IMR-90 (cell line): ENCODE data around the gene EBP. TPM values are rescaled to one million over a fixed set of nuclear protein-coding genes. Genes with fewer than 3 reads are reported as not detected.

ENCODE experiments used
- ATAC-seq: fragments of 200-7000 bp; cut with Tn5 transposase; 2 replicates; pipeline ENCODE4 v1.9.1; 2020; ENCODE audit warnings: low read depth, mild to moderate bottlenecking, moderate library complexity
- BruUV-seq: library from RNA; stranded (reverse); fragments of 400-500 nt; replicated peaks from 2 replicates; lab custom pipeline; 2021; lab: Mats Ljungman, UMichigan
- CTCF ChIA-PET: fragments of 300-600 bp; formaldehyde crosslinking; extraction: SDS; loops from one replicate; lab custom pipeline; 2021; ENCODE audit warnings: antibody characterized with exemption; lab: Yijun Ruan, JAX
- POLR2A ChIA-PET: fragments of 300-600 bp; sonication (Branson Sonifier 250); formaldehyde crosslinking; loops from one replicate; lab custom pipeline; 2022; ENCODE audit warnings: antibody characterized with exemption; ENCODE audit not compliant: unreplicated experiment; lab: Charles Lee
- DNase-seq: peaks from one replicate; pipeline ENCODE4 v3.0.0; 2013
- H2AFZ ChIP-seq: replicated peaks from 2 replicates; pipeline ENCODE3; 2013; ENCODE audit warnings: low read length, mild to moderate bottlenecking; ENCODE audit not compliant: poor library complexity
- H2AK5ac ChIP-seq: 2 replicates; pipeline ENCODE4 v1.6.1; 2013; ENCODE audit warnings: low read depth, low read length, inconsistent platforms
- H2AK9ac ChIP-seq: replicated peaks from 2 replicates; pipeline ENCODE3; 2013; ENCODE audit warnings: mild to moderate bottlenecking, low read depth, low read length, moderate library complexity; ENCODE audit not compliant: poor library complexity
- H2BK120ac ChIP-seq: 2 replicates; pipeline ENCODE4 v1.6.1; 2013; ENCODE audit warnings: low read depth, low read length, inconsistent platforms
- H2BK15ac ChIP-seq: 3 replicates; pipeline ENCODE4 v1.6.1; 2013; ENCODE audit warnings: low read depth, low read length, inconsistent platforms
- H2BK20ac ChIP-seq: 2 replicates; pipeline ENCODE4 v1.6.1; 2013; ENCODE audit warnings: low read depth, mild to moderate bottlenecking, inconsistent platforms, low read length, moderate library complexity
- H2BK5ac ChIP-seq: 2 replicates; pipeline ENCODE4 v1.6.1; 2013; ENCODE audit warnings: mild to moderate bottlenecking, low read depth, low read length, inconsistent platforms; ENCODE audit not compliant: poor library complexity, severe bottlenecking
- H3K14ac ChIP-seq: replicated peaks from 2 replicates; pipeline ENCODE4 v1.6.1; 2013; ENCODE audit warnings: low read depth, low read length, inconsistent platforms
- H3K18ac ChIP-seq: 2 replicates; pipeline ENCODE4 v1.6.1; 2013; ENCODE audit warnings: low read depth, low read length, control low read depth
- H3K23ac ChIP-seq: 2 replicates; pipeline ENCODE4 v1.6.1; 2013; ENCODE audit warnings: low read depth, low read length, inconsistent platforms
- H3K27ac ChIP-seq: 2 replicates; pipeline ENCODE4 v1.5.1; 2013; ENCODE audit warnings: mild to moderate bottlenecking, control low read depth, low read length; ENCODE audit not compliant: insufficient read depth
- H3K27me3 ChIP-seq: 2 replicates; pipeline ENCODE4 v1.6.1; 2013; ENCODE audit warnings: low read length; ENCODE audit not compliant: control insufficient read depth, insufficient read depth
- H3K36me3 ChIP-seq: 2 replicates; pipeline ENCODE4 v1.6.1; 2013; ENCODE audit warnings: low read length, mixed read lengths; ENCODE audit not compliant: control insufficient read depth, insufficient read depth
- H3K4ac ChIP-seq: 2 replicates; pipeline ENCODE4 v1.6.1; 2013; ENCODE audit warnings: low read depth, low read length, inconsistent platforms
- H3K4me1 ChIP-seq: 2 replicates; pipeline ENCODE4 v1.6.1; 2013; ENCODE audit warnings: low read length, mixed read lengths; ENCODE audit not compliant: control insufficient read depth, insufficient read depth
- H3K4me2 ChIP-seq: 2 replicates; pipeline ENCODE4 v1.6.1; 2013; ENCODE audit warnings: low read depth, mild to moderate bottlenecking, control low read depth, low read length, moderate library complexity
- H3K4me3 ChIP-seq: 2 replicates; pipeline ENCODE4 v1.5.1; 2013; ENCODE audit warnings: low read depth, mild to moderate bottlenecking, control low read depth, low read length, moderate library complexity; ENCODE audit not compliant: insufficient read depth
- H3K56ac ChIP-seq: 2 replicates; pipeline ENCODE4 v1.6.1; 2013; ENCODE audit warnings: low read length, inconsistent platforms; ENCODE audit not compliant: insufficient read depth; ENCODE audit errors: extremely low read depth
- H3K79me1 ChIP-seq, 2 experiments: 2 replicates each; pipeline ENCODE4 v1.6.1; 2013; ENCODE audit warnings: low read length in 2 of 2, inconsistent platforms in 1 of 2, low read depth in 1 of 2
- H3K9ac ChIP-seq: 2 replicates; pipeline ENCODE4 v1.6.1; 2013; ENCODE audit warnings: low read depth, low read length, control low read depth
- H3K9me1 ChIP-seq: 2 replicates; pipeline ENCODE4 v1.6.1; 2013; ENCODE audit warnings: low read length, inconsistent platforms; ENCODE audit not compliant: insufficient read depth
- H3K9me3 ChIP-seq: 2 replicates; pipeline ENCODE4 v1.6.1; 2013; ENCODE audit warnings: low read length; ENCODE audit not compliant: control insufficient read depth, insufficient read depth
- H4K20me1 ChIP-seq: 2 replicates; pipeline ENCODE4 v1.6.1; 2013; ENCODE audit warnings: low read length, inconsistent platforms; ENCODE audit not compliant: insufficient read depth
- H4K5ac ChIP-seq: 2 replicates; pipeline ENCODE4 v1.6.1; 2013; ENCODE audit warnings: mild to moderate bottlenecking, low read depth, low read length, control low read depth
- H4K8ac ChIP-seq, 2 experiments: 2 replicates each; pipeline ENCODE4 v1.6.1; 2013; ENCODE audit warnings: low read depth in 2 of 2, low read length in 2 of 2, control low read depth in 1 of 2, inconsistent platforms in 1 of 2
- H4K91ac ChIP-seq: 2 replicates; pipeline ENCODE4 v1.6.1; 2013; ENCODE audit warnings: low read depth, low read length, inconsistent platforms; ENCODE audit not compliant: insufficient read depth
- BHLHE40 ChIP-seq: fragments of 150-350 bp; IDR thresholded peaks from 2 replicates; pipeline ENCODE4 v1.6.1; 2016; ENCODE audit warnings: mild to moderate bottlenecking, low read depth, low read length
- CEBPB ChIP-seq: IDR thresholded peaks from 2 replicates; pipeline ENCODE4 v1.6.1; 2012; ENCODE audit warnings: low read depth, low read length, improper control_type of control experiment
- FOS ChIP-seq: fragments of 150-350 bp; IDR thresholded peaks from 2 replicates; pipeline ENCODE4 v1.6.1; 2016; ENCODE audit warnings: low read depth, low read length
- MAFK ChIP-seq: IDR thresholded peaks from 2 replicates; pipeline ENCODE4 v1.6.1; 2012; ENCODE audit warnings: low read depth, low read length, improper control_type of control experiment
- MAZ ChIP-seq: IDR thresholded peaks from 2 replicates; pipeline ENCODE4 v1.6.1; 2012; ENCODE audit warnings: low read depth, mild to moderate bottlenecking, low read length, improper control_type of control experiment, moderate library complexity, borderline replicate concordance
- MXI1 ChIP-seq: IDR thresholded peaks from 2 replicates; pipeline ENCODE4 v1.6.1; 2012; ENCODE audit warnings: low read depth, mild to moderate bottlenecking, low read length, moderate library complexity, borderline replicate concordance
- NFE2L2 ChIP-seq: fragments of 150-350 bp; IDR thresholded peaks from 2 replicates; pipeline ENCODE4 v1.6.1; 2016; ENCODE audit warnings: low read depth, mild to moderate bottlenecking, low read length
- POLR2A ChIP-seq: IDR thresholded peaks from 2 replicates; pipeline ENCODE4 v1.6.1; 2012; ENCODE audit warnings: mild to moderate bottlenecking, low read depth, low read length
- RAD21 ChIP-seq: IDR thresholded peaks from 2 replicates; pipeline ENCODE4 v1.6.1; 2012; ENCODE audit warnings: low read length, improper control_type of control experiment
- RFX5 ChIP-seq: IDR thresholded peaks from 2 replicates; pipeline ENCODE4 v1.8.0; 2012; ENCODE audit warnings: low read depth, mild to moderate bottlenecking, low read length, moderate library complexity
- SMC3 ChIP-seq: fragments of 150-350 bp; IDR thresholded peaks from 2 replicates; pipeline ENCODE4 v1.6.1; 2016; ENCODE audit warnings: low read depth, mild to moderate bottlenecking, antibody characterized with exemption, low read length, moderate library complexity
- WGBS, 2 experiments: methylation state at CpG; one replicate each; pipeline versions ENCODE4 v1.1.5 to v1.1.7; 2013; ENCODE audit warnings: missing lambda C conversion rate in 2 of 2; ENCODE audit not compliant: insufficient read length in 1 of 2; ENCODE audit errors: extremely low coverage in 2 of 2; 5-methylcytosine and 5-hydroxymethylcytosine counted together
- dilution Hi-C: fragments of 300-500 bp; cut with HindIII; formaldehyde crosslinking; loops from one replicate; pipeline ENCODE4 v1.14.3; 2018; ENCODE audit warnings: low sequenced_read_pairs; ENCODE audit not compliant: unreplicated experiment
- in situ Hi-C: fragments of 300-500 bp; cut with MboI; formaldehyde crosslinking; loops from 3 replicates; pipeline ENCODE4 v1.14.3; 2019; ENCODE audit warnings: low sequenced_read_pairs, inconsistent platforms, mixed read lengths
- intact Hi-C: fragments of 100-400 bp; cut with micrococcal nuclease; formaldehyde crosslinking; loops from 2 replicates; pipeline ENCODE4 v1.10.0; 2022
- polyA plus RNA-seq, 3 experiments: library from polyadenylated mRNA; depleted of rRNA; stranded (reverse); fragments of >200 nt; gene quantifications; 2 replicates each; pipeline ENCODE4 v1.2.3, GENCODE V29; 2012; ENCODE audit warnings: low replicate concordance in 1 of 3
- total RNA-seq: library from RNA; depleted of rRNA; stranded (reverse); fragments of >200 nt; gene quantifications from 2 replicates; pipeline ENCODE4 v1.2.3, GENCODE V29; 2012
- TF ChIP-seq, protein P1 (sequence below): fragments of 150-350 bp; IDR thresholded peaks from 2 replicates; pipeline ENCODE4 v1.6.1; 2017; ENCODE audit warnings: mild to moderate bottlenecking, antibody characterized with exemption, low read length, low read depth
- TF ChIP-seq, protein P2 (sequence below): conservative IDR thresholded peaks from 2 replicates; pipeline ENCODE4 v1.5.1; 2012; ENCODE audit warnings: mild to moderate bottlenecking, low read depth, low read length, improper control_type of control experiment
- TF ChIP-seq, protein P3 (sequence below): fragments of 150-350 bp; IDR thresholded peaks from 2 replicates; pipeline ENCODE4 v1.6.1; 2016; ENCODE audit warnings: low read depth, mild to moderate bottlenecking, low read length, moderate library complexity, borderline replicate concordance

Gene EBP
- total and polyA plus RNA-seq, 2 of the 4 experiments (the other 2 are of a cell fraction) = 39.4 to 78.9 TPM

DNA sequence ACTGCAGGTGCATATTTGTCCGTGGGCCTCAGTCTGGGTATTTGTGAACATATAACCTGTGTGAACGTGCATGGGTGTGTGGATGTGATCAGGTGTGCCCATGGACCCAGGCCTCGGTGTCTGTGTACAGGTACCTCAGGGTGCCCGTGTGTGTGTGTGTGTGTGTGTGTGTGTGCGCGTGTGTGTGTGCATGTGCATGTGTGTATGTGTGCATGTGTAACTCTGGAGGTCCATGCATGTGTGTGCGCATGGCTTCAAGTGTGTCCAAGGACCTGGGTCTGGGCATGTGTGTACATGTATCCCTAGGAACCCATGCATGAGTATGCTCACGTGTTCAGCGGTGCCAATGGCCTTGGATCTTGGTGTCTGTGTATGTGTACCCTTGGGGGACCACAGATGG, 29.8 kb upstream of the EBP start:
- Histone ChIP-seq H4K5ac (no peak overlapping the region), H3K36me3 (peaks cover 3% of the 10 kb centered on the region; the same call in 1 of the 2 replicates), H2AK9ac (peak overlapping the region; percentile 83), H3K9me3 (no peaks in the 10 kb centered on the region; the same call in 1 of the 2 replicates), H2BK120ac (peak overlapping the region; percentile 73), H2BK15ac (peak overlapping the region; percentile 91; the same call in 1 of the 3 replicates), H3K56ac (no peak overlapping the region), H3K9me1 (peaks cover 13% of the 10 kb centered on the region), H4K8ac (peak overlapping the region; percentile 31 to 54; a peak in 2 of 4 replicates), H3K27ac (no peak overlapping the region), H2BK5ac (no peak overlapping the region), H2BK20ac (peak overlapping the region; percentile 57; the same call in 1 of the 2 replicates), H4K91ac (peak overlapping the region; percentile 23; the same call in 1 of the 2 replicates), H3K27me3 (no peaks in the 10 kb centered on the region), H3K18ac (no peak overlapping the region), H4K20me1 (no peaks in the 10 kb centered on the region), H3K4ac (peak overlapping the region; percentile 78), H3K4me3 (no peak overlapping the region), H2AFZ (peak overlapping the region; percentile 68), H3K79me1 (no peaks in the 10 kb centered on the region), H2AK5ac (peak overlapping the region; percentile 44), H3K4me2 (no peak overlapping the region), H3K23ac (no peak overlapping the region), H3K4me1 (peaks cover 5% of the 10 kb centered on the region), H3K9ac (no peak overlapping the region), H3K14ac (peak overlapping the region; percentile 44; the same call in 1 of the 2 replicates)
- intact Hi-C loops (loop anchor here (5.0 kb wide), 2 partner anchors 465 to 655 kb away; partner anchors contain the start of gene ZNF81), dilution Hi-C loops (no loop called here), in situ Hi-C loops (loop anchor here (10.0 kb wide), 1 partner anchor 407 kb away; no protein-coding TSS in a partner anchor)
- WGBS, 2 experiments = 79% methylated on average over 7 of the region's 9 CpGs; no CpG with 5 or more reads in 1 of the 2 experiments
- ChIA-PET CTCF (no interaction called here), POLR2A (no interaction called here)
- no TSS peak for BruUV-seq
- ATAC-seq (no peak), DNase-seq (no peak)
- TF ChIP-seq SMC3 = no peak
- no peak for TF ChIP-seq CEBPB
- TF ChIP-seq FOS = no peak
- TF ChIP-seq MAZ = no peak
- no peak for TF ChIP-seq MAFK
- no peak for TF ChIP-seq MXI1
- TF ChIP-seq NFE2L2 = no peak
- TF ChIP-seq POLR2A = no peak
- TF ChIP-seq, protein P1, sequence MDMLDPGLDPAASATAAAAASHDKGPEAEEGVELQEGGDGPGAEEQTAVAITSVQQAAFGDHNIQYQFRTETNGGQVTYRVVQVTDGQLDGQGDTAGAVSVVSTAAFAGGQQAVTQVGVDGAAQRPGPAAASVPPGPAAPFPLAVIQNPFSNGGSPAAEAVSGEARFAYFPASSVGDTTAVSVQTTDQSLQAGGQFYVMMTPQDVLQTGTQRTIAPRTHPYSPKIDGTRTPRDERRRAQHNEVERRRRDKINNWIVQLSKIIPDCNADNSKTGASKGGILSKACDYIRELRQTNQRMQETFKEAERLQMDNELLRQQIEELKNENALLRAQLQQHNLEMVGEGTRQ = no peak
- no peak for TF ChIP-seq RFX5
- no peak for TF ChIP-seq RAD21
- TF ChIP-seq BHLHE40 = no peak
- TF ChIP-seq, protein P2, sequence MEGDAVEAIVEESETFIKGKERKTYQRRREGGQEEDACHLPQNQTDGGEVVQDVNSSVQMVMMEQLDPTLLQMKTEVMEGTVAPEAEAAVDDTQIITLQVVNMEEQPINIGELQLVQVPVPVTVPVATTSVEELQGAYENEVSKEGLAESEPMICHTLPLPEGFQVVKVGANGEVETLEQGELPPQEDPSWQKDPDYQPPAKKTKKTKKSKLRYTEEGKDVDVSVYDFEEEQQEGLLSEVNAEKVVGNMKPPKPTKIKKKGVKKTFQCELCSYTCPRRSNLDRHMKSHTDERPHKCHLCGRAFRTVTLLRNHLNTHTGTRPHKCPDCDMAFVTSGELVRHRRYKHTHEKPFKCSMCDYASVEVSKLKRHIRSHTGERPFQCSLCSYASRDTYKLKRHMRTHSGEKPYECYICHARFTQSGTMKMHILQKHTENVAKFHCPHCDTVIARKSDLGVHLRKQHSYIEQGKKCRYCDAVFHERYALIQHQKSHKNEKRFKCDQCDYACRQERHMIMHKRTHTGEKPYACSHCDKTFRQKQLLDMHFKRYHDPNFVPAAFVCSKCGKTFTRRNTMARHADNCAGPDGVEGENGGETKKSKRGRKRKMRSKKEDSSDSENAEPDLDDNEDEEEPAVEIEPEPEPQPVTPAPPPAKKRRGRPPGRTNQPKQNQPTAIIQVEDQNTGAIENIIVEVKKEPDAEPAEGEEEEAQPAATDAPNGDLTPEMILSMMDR = no peak
- TF ChIP-seq, protein P3, sequence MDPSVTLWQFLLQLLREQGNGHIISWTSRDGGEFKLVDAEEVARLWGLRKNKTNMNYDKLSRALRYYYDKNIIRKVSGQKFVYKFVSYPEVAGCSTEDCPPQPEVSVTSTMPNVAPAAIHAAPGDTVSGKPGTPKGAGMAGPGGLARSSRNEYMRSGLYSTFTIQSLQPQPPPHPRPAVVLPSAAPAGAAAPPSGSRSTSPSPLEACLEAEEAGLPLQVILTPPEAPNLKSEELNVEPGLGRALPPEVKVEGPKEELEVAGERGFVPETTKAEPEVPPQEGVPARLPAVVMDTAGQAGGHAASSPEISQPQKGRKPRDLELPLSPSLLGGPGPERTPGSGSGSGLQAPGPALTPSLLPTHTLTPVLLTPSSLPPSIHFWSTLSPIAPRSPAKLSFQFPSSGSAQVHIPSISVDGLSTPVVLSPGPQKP = no peak
